Osteoblast (primary cell): ENCODE results near the gene GPR65. TPM values are rescaled to one million over a fixed set of nuclear protein-coding genes. Genes with fewer than 3 reads are reported as not detected.

ENCODE experiments used
- DNase-seq: peaks from one replicate; pipeline ENCODE4 v3.0.0; 2011; ENCODE audit warnings: low spot score, mixed read lengths; ENCODE audit not compliant: insufficient read length; ENCODE audit errors: missing footprints
- H2AFZ ChIP-seq: 2 replicates; pipeline ENCODE4 v1.6.0; 2011; ENCODE audit warnings: mild to moderate bottlenecking, low read length
- H3K27ac ChIP-seq: 2 replicates; pipeline ENCODE4 v1.5.1; 2011; ENCODE audit warnings: mild to moderate bottlenecking, low read depth, low read length, moderate library complexity
- H3K27me3 ChIP-seq: 2 replicates; pipeline ENCODE4 v1.6.0; 2012; ENCODE audit warnings: mild to moderate bottlenecking, control low read depth, inconsistent platforms, low read length, moderate library complexity; ENCODE audit not compliant: insufficient read depth
- H3K36me3 ChIP-seq: 2 replicates; pipeline ENCODE4 v1.5.1; 2011; ENCODE audit warnings: mild to moderate bottlenecking, low read length, control low read depth, moderate library complexity; ENCODE audit not compliant: insufficient read depth
- H3K4me1 ChIP-seq: 2 replicates; pipeline ENCODE4 v1.5.1; 2011; ENCODE audit warnings: mild to moderate bottlenecking, low read length, control low read depth, moderate library complexity; ENCODE audit not compliant: insufficient read depth
- H3K4me2 ChIP-seq: 2 replicates; pipeline ENCODE4 v1.6.0; 2011; ENCODE audit warnings: mild to moderate bottlenecking, low read length; ENCODE audit not compliant: insufficient read depth
- H3K4me3 ChIP-seq: fragments of 200-600 bp; sonication (generic); 3 replicates; pipeline ENCODE4 v1.5.1; 2012; ENCODE audit warnings: mild to moderate bottlenecking, low read length, inconsistent platforms; ENCODE audit not compliant: insufficient read depth
- H3K79me2 ChIP-seq: 2 replicates; pipeline ENCODE4 v1.6.0; 2012; ENCODE audit warnings: mild to moderate bottlenecking, low read length, control low read depth, inconsistent platforms; ENCODE audit not compliant: insufficient read depth
- H3K9me3 ChIP-seq: 2 replicates; pipeline ENCODE4 v1.5.1; 2011; ENCODE audit warnings: low read depth, low read length, control low read depth
- H4K20me1 ChIP-seq: 2 replicates; pipeline ENCODE4 v1.6.0; 2012; ENCODE audit warnings: mild to moderate bottlenecking, low read length, control low read depth; ENCODE audit not compliant: insufficient read depth
- small RNA-seq: library from RNA; depleted of rRNA; stranded (forward); fragments of <200 nt; gene quantifications from one replicate; pipeline ENCODE3, GENCODE V24; 2012
- total RNA-seq: library from RNA; depleted of rRNA; stranded (reverse); fragments of >200 nt; gene quantifications from 2 replicates; pipeline ENCODE4 v1.2.3, GENCODE V29; 2012
- TF ChIP-seq, protein P1 (sequence below): IDR thresholded peaks from 2 replicates; pipeline ENCODE4 v1.5.1; 2011; ENCODE audit warnings: mild to moderate bottlenecking, low read depth, low read length, moderate library complexity; ENCODE audit errors: extremely low read depth

GPR65 gene
- total RNA-seq, 1 donor = under 0.01 TPM

DNA sequence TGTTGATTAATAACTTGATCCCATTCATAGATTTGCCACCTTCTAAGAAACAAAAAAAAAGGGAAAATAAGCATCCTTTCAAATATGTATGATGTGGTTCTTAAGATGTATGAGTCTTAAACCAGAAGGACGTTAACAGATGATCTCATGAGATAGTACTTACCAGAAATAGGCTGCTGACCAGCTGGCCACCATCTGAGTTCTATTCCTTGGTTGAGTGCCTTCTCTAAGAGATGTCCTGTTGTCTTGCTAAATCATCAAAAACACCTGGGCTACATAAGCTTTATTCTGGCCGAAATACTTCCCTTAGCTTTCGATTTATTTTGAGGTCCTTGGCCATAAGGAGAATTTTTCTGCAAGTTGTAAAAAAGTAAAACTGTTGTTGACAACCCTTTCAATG is 55.6 kb downstream of the GPR65 start:
- H3K4me2 ChIP-seq = no peak overlapping the region
- no peaks in the 10 kb centered on the region for H3K9me3 ChIP-seq
- no peaks in the 10 kb centered on the region for H3K79me2 ChIP-seq
- peak; percentile 19 for DNase-seq
- H2AFZ ChIP-seq = no peak overlapping the region
- H4K20me1 ChIP-seq = no peaks in the 10 kb centered on the region
- H3K4me3 ChIP-seq = no peak overlapping the region
- TF ChIP-seq, protein P1, sequence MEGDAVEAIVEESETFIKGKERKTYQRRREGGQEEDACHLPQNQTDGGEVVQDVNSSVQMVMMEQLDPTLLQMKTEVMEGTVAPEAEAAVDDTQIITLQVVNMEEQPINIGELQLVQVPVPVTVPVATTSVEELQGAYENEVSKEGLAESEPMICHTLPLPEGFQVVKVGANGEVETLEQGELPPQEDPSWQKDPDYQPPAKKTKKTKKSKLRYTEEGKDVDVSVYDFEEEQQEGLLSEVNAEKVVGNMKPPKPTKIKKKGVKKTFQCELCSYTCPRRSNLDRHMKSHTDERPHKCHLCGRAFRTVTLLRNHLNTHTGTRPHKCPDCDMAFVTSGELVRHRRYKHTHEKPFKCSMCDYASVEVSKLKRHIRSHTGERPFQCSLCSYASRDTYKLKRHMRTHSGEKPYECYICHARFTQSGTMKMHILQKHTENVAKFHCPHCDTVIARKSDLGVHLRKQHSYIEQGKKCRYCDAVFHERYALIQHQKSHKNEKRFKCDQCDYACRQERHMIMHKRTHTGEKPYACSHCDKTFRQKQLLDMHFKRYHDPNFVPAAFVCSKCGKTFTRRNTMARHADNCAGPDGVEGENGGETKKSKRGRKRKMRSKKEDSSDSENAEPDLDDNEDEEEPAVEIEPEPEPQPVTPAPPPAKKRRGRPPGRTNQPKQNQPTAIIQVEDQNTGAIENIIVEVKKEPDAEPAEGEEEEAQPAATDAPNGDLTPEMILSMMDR = no peak
- no peaks in the 10 kb centered on the region for H3K27me3 ChIP-seq
- H3K4me1 ChIP-seq = no peaks in the 10 kb centered on the region
- no peaks in the 10 kb centered on the region for H3K36me3 ChIP-seq
- no peak overlapping the region for H3K27ac ChIP-seq

DNA sequence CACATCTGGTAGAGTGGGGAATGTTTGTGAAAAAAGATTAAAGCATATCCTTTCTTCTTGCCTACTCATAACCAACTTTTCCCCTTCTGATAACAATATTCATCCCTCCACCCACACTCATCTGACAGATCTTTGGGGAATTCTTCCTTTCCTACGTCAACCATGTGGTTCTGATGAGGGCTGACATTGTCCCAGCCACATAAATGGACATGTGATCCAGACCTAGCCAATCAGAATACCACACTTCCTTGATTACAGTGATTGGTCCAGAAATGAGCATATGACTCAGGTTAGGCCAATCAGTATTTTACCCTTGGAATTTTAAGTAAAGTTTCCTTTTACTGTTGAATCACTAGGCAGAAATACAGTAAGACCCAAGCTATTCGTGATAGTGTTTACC is 58.9 kb downstream of the GPR65 start:
- no peaks in the 10 kb centered on the region for H3K9me3 ChIP-seq
- H3K79me2 ChIP-seq = no peaks in the 10 kb centered on the region
- no peak overlapping the region for H3K4me3 ChIP-seq
- no peak overlapping the region for H2AFZ ChIP-seq
- H3K4me1 ChIP-seq = no peaks in the 10 kb centered on the region
- no peak overlapping the region for H3K27ac ChIP-seq
- H4K20me1 ChIP-seq = no peaks in the 10 kb centered on the region
- DNase-seq = no peak
- H3K4me2 ChIP-seq = no peak overlapping the region
- H3K36me3 ChIP-seq = no peaks in the 10 kb centered on the region
- H3K27me3 ChIP-seq = no peaks in the 10 kb centered on the region
- TF ChIP-seq, protein P1 = no peak

Small RNA genes lying within 50 kb of the gene (small RNA-seq; reads per million reads assigned to genes)
- gene RNU6-835P = not detected

Other genes with a start within 250 kb of the GPR65 start
- 17.0 and 23.6 TPM in 2 replicates for gene GALC, start 12.0 kb upstream of the GPR65 start, total RNA-seq